GM18520 (cell line): ENCODE results near the gene COL8A1.

Source experiments
- ATAC-seq: cut with Tn5 transposase; IDR thresholded peaks from one replicate; pipeline ENCODE4 v1.9.1; 2021; ENCODE audit not compliant: unreplicated experiment

Gene COL8A1

GRCh38 chr3:99781761-99782160 lies 143.4 kb downstream of the COL8A1 start:
- no peak for ATAC-seq

DNA sequence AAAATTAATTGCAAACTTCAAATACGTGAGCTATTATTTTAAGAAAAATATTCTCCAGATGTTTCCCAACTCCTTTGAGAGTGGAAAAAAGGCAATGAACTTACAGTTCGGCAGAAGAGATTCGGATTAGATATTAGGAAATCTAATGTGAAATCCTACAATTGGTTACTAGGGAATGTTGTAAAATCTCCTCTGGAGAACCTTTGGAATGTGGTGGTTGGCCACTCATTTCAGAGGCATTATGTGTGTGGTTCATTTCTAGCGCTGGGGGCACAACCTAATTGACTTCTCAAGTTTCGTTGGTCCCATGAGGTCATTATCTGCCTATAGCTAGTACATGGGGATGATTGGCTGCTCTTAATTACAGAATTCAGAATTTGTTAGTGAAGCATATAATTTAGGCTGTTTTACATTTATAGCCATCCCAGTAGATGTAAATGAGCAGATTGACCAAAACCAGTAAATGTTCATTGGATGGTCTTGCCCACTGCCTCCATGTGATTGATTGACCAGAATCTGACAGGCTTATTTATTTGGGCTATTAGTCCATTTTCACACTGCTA lies 144.7 kb downstream of the COL8A1 start:
- ATAC-seq, result no peak

- no peak for ATAC-seq
Measured at GRCh38 chr3:99789011-99789721, 150.8 kb downstream of the COL8A1 start.

- ATAC-seq, result no peak
Measured at GRCh38 chr3:99794485-99794884, 156.1 kb downstream of the COL8A1 start.

GRCh38 chr3:99795573-99795972 lies 157.2 kb downstream of the COL8A1 start:
- no peak for ATAC-seq

DNA sequence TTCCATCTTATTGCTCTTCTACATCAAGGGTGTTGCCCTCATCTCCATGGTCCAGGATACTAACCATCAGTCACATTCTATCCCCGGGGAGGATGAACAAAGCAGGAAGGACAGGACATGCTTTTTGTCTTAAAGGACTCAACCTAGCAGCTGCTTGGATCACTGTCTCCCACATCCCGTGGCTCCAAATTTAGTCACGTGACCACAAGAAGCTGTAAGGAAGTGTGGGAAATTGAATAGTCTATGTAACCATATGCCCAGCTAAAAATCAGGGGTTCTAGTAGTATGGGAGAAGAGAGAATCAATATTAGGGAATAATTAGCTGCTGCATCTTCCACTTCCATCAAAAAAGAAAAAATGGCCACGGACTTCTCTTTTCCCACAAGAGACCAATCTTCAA lies 161.0 kb downstream of the COL8A1 start:
- ATAC-seq, result no peak

- ATAC-seq, result no peak
Measured at GRCh38 chr3:99803297-99803696, 164.9 kb downstream of the COL8A1 start.

GRCh38 chr3:99805160-99805559 lies 166.8 kb downstream of the COL8A1 start:
- ATAC-seq, result no peak

- ATAC-seq, result no peak
Measured at GRCh38 chr3:99808163-99808794, 169.9 kb downstream of the COL8A1 start.

DNA sequence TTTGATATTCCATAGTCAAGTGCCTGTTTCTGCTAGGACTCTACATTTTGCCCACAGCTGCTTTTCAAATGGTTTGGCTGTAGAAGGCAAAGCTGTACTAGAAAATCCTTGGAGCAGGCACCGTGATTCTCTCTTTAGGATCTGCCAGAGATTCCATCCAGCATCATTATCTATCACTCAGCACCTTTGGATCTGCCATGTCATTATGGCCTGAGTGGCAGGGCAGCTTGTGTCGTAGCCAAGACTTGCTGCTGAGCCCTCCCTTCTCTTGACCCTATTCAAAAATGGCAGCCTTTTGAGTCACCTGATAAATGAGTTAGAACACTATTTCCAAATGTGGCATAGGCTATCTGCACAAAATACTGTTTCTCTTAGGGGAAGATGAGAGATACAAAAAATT lies 171.2 kb downstream of the COL8A1 start:
- no peak for ATAC-seq

DNA sequence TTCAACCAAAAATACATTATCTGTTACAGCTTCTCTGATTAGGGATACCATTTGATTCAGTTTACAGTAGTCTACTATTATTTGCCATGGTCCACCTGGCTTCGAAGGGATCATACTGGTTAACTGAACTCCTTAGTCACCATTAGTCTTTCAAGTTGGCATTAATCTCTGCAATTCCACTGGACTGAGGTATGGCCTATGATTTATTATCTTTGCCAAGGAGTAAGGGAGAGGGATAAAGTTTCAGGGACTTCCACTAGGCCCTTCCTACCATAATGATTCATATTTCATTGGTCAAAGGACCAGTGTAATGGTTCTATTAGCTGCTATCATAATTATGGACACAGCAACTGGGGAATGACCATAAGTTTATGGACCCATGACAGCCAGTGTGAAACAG lies 172.0 kb downstream of the COL8A1 start:
- no peak for ATAC-seq

DNA sequence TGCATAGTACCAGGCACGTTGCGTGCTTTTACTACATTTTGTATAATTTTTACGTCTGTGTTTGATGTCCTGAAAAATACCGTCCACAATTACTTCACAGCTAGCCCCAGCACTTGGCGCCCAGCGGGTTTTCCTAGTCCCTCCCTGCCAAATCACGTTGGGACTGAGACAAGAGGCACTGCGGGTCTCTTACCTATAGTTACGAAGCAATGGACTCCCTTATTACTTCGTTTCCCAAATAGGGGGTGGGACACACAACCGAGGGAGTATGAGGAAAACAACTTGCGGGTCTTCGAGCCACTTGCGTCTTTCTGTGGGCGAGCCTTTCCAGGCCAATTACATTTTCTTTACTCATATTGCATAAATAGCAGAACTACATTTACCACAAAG lies 178.6 kb downstream of the COL8A1 start:
- no peak for ATAC-seq

- peak; percentile 97 for ATAC-seq
Measured at GRCh38 chr3:99817437-99818240, 179.2 kb downstream of the COL8A1 start, which contains the start of gene CMSS1. Gene CMSS1, plus strand, starts transcription at chr3:99817862.

DNA sequence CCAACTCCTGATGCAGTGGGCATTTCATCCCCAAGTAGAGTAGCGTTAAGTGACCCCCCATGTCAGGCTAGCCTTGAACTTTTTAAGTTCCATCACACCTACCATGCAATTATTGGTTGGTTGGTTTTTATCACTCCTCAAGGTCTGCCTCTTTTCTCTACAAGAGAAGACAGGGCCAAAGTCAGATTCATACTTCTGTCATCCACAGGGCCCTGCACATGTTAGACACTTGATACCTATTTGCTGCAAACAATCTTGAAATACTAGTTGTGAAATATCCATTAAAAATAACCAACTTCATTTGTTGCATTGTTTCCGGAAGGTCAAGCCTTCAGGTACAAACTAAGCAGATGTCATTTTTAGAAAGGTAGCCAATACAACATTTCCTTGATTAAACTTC lies 180.4 kb downstream of the COL8A1 start:
- ATAC-seq, result no peak

GRCh38 chr3:99823723-99824711 lies 185.6 kb downstream of the COL8A1 start:
- ATAC-seq, result no peak

- ATAC-seq, result no peak
Measured at GRCh38 chr3:99825004-99825640, 186.7 kb downstream of the COL8A1 start.

GRCh38 chr3:99829844-99830243 lies 191.4 kb downstream of the COL8A1 start:
- no peak for ATAC-seq

- no peak for ATAC-seq
Measured at GRCh38 chr3:99833617-99834205, 195.3 kb downstream of the COL8A1 start.

GRCh38 chr3:99834211-99834957 lies 196.0 kb downstream of the COL8A1 start:
- no peak for ATAC-seq
